CD4-positive, alpha-beta T cell treated with Interleukin-10 for 1 hour (primary cell): Measurements from ENCODE around the gene CHPF.

Source experiments
- DNase-seq: peaks from one replicate; pipeline ENCODE4 v3.0.0-alpha.2; 2020

CHPF gene

GRCh38 chr2:219530048-219530963, 13.3 kb downstream of the CHPF start:
- peak; percentile 84 for DNase-seq

- DNase-seq: no peak
Observed at GRCh38 chr2:219527472-219527871, 16.1 kb downstream of the CHPF start.

- no peak for DNase-seq
Observed at GRCh38 chr2:219527076-219527394, 16.6 kb downstream of the CHPF start.

DNA sequence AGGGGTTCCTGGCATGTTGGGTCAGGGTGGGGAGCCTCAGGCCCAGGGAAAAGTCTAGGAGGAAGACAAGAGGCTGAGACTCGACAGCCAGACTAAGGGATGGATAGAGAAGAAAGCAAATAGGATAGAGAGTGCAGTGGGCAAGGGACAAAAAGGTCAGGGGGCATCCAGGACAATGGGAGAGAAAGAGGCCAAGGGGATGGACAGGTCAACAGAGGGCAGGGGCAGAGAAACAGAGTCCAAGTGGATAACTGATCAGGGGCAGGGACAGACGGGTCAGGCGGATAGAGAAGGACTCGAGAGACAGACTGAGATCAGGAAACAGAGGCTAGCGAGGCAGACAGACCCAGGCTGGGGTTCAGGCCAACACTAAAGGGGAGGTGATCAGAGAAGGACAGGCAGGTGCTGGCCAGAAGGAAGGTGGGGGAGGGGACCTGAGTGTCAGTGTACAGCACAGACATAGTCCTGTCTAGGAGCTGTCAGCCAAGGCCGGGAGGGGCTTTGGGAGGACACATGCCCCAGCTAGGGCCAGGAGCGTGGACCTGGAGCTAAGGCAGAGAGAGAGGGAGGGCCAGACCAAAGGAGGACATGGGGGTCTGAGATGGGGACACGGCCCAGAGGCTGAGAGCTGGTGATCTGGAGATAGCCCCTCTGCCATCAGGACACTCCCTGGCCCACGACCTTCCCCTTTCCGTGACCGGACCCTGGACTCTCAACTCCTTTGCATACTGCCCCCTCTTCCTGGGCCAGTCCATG, 17.1 kb downstream of the CHPF start:
- no peak for DNase-seq

GRCh38 chr2:219525533-219526232, 17.9 kb downstream of the CHPF start:
- no peak for DNase-seq

- no peak for DNase-seq
Observed at GRCh38 chr2:219524817-219525216, 18.8 kb downstream of the CHPF start.

DNA sequence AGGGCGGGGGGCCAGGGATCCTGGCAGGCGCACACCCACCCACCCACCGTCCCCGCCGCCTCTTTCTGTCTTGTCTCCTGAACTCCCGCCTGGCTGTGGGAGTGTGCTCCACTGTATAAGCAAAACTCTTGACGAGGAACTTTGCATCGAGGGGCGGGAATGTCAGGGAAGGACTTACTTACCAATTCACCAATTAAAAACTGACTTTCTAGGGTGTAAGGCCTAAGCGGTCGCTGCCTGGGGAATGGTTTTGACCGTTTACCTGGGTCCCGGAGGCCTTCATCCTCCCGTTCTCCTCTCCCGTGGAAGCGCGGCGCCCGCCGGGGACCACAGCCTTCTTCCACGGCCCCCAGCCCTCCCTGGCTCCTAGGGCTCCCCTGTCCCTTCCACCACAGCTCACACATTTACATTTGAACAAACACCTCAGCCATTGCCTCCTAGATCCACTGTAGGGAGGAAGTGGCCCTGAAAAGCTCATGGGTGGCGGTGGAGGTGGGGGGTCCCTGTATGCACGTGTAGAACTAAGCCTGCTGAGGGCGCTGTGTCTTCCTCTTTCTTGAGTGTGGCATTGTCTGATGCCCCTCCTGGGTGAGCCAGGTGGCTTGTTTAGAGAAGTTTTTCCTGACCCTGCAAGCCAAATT, 20.5 kb downstream of the CHPF start:
- no peak for DNase-seq

GRCh38 chr2:219522111-219523030, 21.2 kb downstream of the CHPF start:
- DNase-seq: no peak

DNA sequence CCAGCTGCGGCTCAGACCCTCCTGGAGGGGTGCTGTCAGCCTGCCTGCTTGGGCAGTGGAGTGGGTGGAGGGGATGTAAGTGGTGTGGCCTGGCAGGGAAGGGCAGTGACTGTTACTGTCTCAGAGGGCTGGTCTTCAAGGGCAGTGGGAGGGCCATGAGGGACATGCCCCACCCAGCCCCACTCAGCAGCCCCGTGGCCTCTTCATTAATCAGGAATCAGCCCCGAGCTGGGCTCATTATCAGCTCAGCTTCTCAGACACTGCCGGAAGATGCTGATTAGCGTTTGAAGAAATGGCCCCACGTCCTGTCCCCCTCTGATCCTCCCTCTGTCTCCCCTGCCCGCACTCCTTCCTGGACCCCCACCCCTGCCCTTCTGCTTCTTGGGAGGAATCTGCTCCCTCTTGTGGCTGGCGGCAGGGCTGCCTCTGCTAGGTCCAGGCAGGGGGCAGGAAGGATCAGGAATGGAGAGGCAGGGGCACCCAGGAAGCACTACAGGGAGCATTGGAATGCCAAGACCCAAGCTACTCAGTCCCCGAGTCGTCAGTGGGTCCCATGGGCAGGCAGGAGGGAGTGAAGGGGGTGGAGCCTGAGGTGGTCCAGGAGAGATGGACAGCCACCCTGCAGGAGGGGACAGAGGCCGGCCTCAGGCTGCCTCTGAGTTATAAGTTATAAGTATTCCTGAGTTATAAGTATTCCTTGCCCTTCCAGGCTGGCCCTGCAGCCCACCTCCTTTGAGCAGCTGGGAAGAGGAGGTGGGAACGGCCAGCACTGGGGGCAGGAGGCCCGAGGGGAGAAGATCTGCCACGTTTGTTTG, 22.3 kb downstream of the CHPF start:
- no peak for DNase-seq

DNA sequence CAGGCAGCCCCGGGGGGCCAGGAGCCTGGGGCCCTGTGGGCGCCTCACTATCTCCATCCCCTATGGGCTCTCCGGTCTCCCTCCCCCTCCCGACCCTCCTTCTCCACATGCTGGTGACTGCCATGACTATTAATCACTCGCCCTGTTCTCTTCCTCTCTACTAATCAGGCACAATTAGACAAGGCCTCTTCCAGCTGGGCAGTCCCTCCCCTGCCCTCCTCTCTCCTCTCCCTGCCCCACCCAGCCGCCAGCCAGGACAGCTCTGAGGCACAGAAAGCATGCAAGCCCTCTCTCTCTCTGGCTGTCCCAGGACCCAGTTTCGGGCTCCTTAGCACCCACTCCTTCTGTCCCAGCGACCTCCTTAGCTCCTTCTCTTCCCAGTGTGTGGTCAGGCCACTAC, 23.5 kb downstream of the CHPF start:
- DNase-seq: no peak

- no peak for DNase-seq
Observed at GRCh38 chr2:219519526-219519916, 24.1 kb downstream of the CHPF start.

GRCh38 chr2:219517954-219518778, 25.4 kb downstream of the CHPF start:
- no peak for DNase-seq

GRCh38 chr2:219516888-219517287, 26.7 kb downstream of the CHPF start:
- DNase-seq: no peak

DNA sequence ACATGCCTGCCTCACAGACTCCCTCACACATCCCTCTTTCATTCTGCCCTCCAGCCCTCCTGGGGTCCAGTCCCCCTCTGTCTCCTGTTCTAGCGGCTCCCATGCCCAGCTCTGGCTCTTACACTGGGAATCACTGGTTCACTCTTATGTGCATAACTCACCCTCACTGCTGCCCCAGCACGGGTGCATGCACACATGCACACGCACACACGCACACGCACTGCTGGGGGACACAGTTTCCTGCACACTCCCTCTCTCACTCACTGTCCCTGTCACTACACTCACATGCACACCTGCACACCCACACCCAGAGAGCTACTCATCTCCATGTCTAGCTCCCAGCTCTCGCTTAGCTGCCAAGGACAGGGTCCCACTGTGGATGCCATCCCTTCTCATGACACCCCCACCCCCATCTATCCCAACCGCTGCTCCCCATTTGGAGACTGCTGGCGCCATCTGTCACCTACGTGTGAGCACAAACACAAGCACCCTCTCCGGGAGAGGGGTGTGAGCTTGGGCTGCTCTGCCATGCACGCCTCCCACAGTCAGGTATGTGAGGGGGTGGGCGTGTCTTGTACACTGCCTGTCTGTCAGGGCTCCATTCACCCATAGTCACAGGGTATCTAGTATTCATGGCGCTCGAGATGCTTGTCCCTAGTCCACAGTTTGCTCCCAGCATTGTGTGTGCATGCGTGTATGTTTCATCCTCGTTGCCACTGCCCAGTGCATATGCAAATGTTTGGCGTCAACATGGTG, 27.6 kb downstream of the CHPF start:
- DNase-seq: no peak

DNA sequence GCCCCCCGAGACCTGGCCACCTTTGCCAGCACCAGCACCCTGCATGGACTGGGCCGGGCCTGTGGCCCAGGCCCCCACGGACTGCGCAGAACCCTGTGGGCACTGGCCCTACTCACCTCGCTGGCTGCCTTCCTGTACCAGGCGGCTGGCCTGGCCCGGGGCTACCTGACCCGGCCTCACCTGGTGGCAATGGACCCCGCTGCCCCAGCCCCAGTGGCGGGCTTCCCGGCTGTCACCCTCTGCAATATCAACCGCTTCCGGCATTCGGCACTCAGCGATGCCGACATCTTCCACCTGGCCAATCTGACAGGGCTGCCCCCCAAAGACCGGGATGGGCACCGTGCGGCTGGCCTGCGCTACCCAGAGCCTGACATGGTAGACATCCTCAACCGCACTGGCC, 28.8 kb downstream of the CHPF start:
- no peak for DNase-seq

DNA sequence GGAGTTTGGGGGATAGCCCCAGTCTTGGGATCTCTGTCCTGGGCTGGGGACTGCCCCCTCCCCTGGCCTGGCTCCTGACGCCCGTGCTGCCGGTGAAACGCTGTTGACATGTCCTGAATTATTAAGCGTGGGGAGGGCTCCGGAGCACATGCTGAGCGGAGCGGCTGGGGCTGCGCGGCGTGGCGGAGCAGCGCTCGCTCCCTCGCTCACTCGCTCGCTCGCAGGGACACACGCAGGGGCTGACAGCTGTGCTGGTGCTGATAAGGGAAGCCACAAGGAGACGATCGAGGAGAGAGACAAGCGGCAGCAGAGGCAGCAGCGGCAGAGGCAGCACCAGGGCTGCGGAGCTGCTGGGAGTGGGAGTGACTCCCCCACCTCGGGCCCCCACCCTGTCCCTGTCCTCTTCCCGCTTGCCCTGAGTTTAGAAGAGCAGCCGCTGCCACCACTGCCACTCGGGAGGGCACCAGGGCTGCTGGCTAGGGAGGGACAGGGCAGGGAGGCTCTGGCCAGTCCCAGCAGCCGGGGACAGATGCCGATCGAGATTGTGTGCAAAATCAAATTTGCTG, 29.3 kb downstream of the CHPF start, which contains the start of gene ASIC4:
TSS of gene ASIC4 (plus strand) at position 287 of the 566 bp plus-strand sequence. CDS start at position 530, 243 bp downstream.
- no peak for DNase-seq

DNA sequence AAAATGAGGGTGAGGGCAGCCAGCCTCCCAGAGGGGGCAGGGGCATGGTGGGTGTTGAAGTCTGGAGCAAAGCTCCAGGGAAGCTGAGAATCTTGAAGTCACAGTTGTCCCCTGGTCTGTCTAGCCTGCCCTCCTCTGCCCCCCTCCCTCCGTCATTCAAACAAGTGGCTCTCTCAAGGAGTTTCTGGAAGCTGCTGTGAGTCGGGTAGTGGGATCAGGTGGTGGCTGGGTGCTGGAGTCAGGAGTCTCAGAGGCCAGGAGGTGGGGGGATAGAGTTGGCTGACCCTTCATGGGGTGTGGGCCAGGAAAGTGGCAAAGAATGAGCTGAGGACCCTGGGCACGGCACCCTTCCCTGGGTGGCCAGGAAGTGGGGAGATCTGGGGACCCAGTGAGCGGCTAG, 29.8 kb downstream of the CHPF start:
- DNase-seq: no peak

DNA sequence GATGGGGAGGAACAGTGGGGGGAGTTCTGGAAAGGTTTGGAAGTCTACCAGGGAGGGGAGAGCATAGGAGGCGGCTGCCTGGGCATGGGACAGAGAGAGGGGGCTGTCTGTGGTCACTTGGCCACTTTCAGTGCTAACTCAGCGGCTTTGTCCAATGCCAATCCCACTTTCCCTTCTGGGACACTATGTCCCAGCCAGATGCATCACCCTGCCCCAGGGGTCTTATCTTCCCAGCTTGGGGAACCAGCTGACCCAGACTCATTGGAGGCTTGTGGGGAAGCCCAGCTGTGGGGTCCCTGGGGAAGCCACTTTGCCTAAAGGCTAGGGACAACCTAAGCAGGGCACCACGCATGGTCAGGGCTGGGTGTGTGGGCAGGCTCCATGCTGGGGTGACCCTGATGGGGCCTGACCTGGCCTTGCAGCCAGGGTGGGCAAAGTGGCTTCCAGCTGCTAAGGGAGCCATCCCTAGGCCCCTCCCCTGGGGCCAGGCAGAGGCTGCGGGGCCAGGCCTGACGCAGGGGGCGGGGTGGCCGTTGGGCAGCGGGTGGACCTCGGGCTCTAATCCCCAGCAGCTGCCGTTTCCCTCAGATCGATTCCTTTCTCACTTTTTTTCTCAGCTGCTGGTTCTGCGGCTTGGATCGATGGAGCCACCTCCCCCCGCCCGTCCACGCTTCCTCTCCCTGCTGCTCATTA, 30.9 kb downstream of the CHPF start:
- DNase-seq: no peak
